A375 (cell line): ENCODE data around the gene EIF4EBP2. TPM values are rescaled to one million over a fixed set of nuclear protein-coding genes. Genes with fewer than 3 reads are reported as not detected.

ENCODE experiments used
- total RNA-seq: library from RNA; depleted of rRNA; stranded (reverse); fragments of >200 nt; shearing (Covaris generic); gene quantifications from 2 replicates; pipeline ENCODE4 v1.2.3, GENCODE V29; 2014; rRNA removed

Gene EIF4EBP2
- total RNA-seq, result 6.5 and 8.4 TPM in 2 replicates

GRCh38 chr10:70404036-70404786 is at the start of gene EIF4EBP2:
EIF4EBP2 (plus strand) TSS chr10:70404145; CDS start chr10:70404402, 257 bp downstream.

GRCh38 chr10:70441161-70441894 is 37.4 kb downstream of the EIF4EBP2 start, which contains the start of gene NODAL:
NODAL (minus strand) TSS chr10:70441681; CDS start chr10:70441667, 14 bp downstream.

Other genes with a start within 250 kb of the EIF4EBP2 start
- 42.3 and 47.9 TPM in 2 replicates for gene SAR1A, start 233.6 kb upstream of the EIF4EBP2 start, total RNA-seq
- 98.0 and 107 TPM in 2 replicates for gene PPA1, start 170.7 kb upstream of the EIF4EBP2 start, total RNA-seq
- gene NPFFR1, start 120.1 kb upstream of the EIF4EBP2 start, total RNA-seq, result not detected in 2 replicates
- gene LRRC20, start 21.5 kb upstream of the EIF4EBP2 start, total RNA-seq, result 2.3 and 2.4 TPM in 2 replicates
- not detected in 2 replicates for gene NODAL, start 37.5 kb downstream of the EIF4EBP2 start, total RNA-seq
- gene PALD1, start 74.6 kb downstream of the EIF4EBP2 start, total RNA-seq, result 1.4 and 1.6 TPM in 2 replicates
- not detected in 2 replicates for gene PRF1, start 198.6 kb downstream of the EIF4EBP2 start, total RNA-seq